Measurements from ENCODE around the gene HTRA2. TPM values are rescaled to one million over a fixed set of nuclear protein-coding genes. Genes with fewer than 3 reads are reported as not detected.
A peak's percentile ranks its signal among the peaks of the same experiment; 100 is the strongest.

The HTRA2 gene
- total RNA-seq, 1 donor from 2014 or later = 35.8 TPM

GRCh38 chr2:74538881-74539339 is 9.2 kb downstream of the HTRA2 start:
- DNase-seq (ENCODE audit: low spot score) = no peak

- no peak for DNase-seq (ENCODE audit: low spot score)
Observed at GRCh38 chr2:74540291-74540690, 10.6 kb downstream of the HTRA2 start.

- DNase-seq (ENCODE audit: low spot score) = no peak
Observed at GRCh38 chr2:74542978-74543377, 13.2 kb downstream of the HTRA2 start.

GRCh38 chr2:74544634-74545033 is 14.9 kb downstream of the HTRA2 start:
- DNase-seq (ENCODE audit: low spot score) = no peak

- DNase-seq (ENCODE audit: low spot score) = no peak
Observed at GRCh38 chr2:74546004-74546403, 16.3 kb downstream of the HTRA2 start.

- no peak for DNase-seq (ENCODE audit: low spot score)
Observed at GRCh38 chr2:74548285-74548899, 18.7 kb downstream of the HTRA2 start.

- DNase-seq (ENCODE audit: low spot score) = no peak
Observed at GRCh38 chr2:74548900-74549826, 19.4 kb downstream of the HTRA2 start.

- no peak for DNase-seq (ENCODE audit: low spot score)
Observed at GRCh38 chr2:74550231-74550630, 20.5 kb downstream of the HTRA2 start.

- no peak for DNase-seq (ENCODE audit: low spot score)
Observed at GRCh38 chr2:74551530-74551929, 21.8 kb downstream of the HTRA2 start.

- no peak for DNase-seq (ENCODE audit: low spot score)
Observed at GRCh38 chr2:74551942-74552913, 22.5 kb downstream of the HTRA2 start.

- DNase-seq (ENCODE audit: low spot score) = no peak
Observed at GRCh38 chr2:74552914-74553811, 23.4 kb downstream of the HTRA2 start.

- DNase-seq (ENCODE audit: low spot score) = peak; percentile 96
Observed at GRCh38 chr2:74553892-74554819, 24.4 kb downstream of the HTRA2 start, which contains the start of the genes DOK1 and LOXL3. Gene DOK1, plus strand, starts transcription at chr2:74554720. Its CDS starts 35 bp downstream, at chr2:74554755. Gene LOXL3, minus strand, starts transcription at chr2:74553942. Its CDS starts 1,308 bp downstream, at chr2:74552634.

GRCh38 chr2:74554820-74555531 is 25.2 kb downstream of the HTRA2 start:
- no peak for DNase-seq (ENCODE audit: low spot score)

- no peak for DNase-seq (ENCODE audit: low spot score)
Observed at GRCh38 chr2:74555610-74556103, 25.9 kb downstream of the HTRA2 start.

GRCh38 chr2:74556159-74556558 is 26.4 kb downstream of the HTRA2 start:
- no peak for DNase-seq (ENCODE audit: low spot score)

- DNase-seq (ENCODE audit: low spot score) = no peak
Observed at GRCh38 chr2:74556831-74557370, 27.2 kb downstream of the HTRA2 start.

Measured in mesenteric fat pad (tissue), 1 donor.